Stimulated activated naive B cell treated with anti-CD40 and anti-IgM and Interleukin-4, amounts not matched to agents 10 μg/mL and 1 μg/mL and 100 μg/mL, for 72 hours (primary cell): ENCODE measurements around the gene DCTN5.
"Not testable (repeated sequence)": the region's sequence is repeated elsewhere in the genome, so short reads cannot be mapped to it uniquely, and the experiment has no call there.

ENCODE experiments used
- ATAC-seq, 2 donors: fragments of 150-1000 bp; cut with Tn5 transposase; replicated peaks; 2 replicates each; pipeline ENCODE4 v1.10.0; 2021; ENCODE audit warnings: moderate library complexity in 1 of 2
- DNase-seq: peaks from one replicate; pipeline ENCODE4 v3.0.0; 2021
- H3K27ac Mint-ChIP-seq: one replicate; pipeline ENCODE4 v1.8.0; 2022; ENCODE audit warnings: mild to moderate bottlenecking, mixed read lengths
- H3K27me3 Mint-ChIP-seq, 2 donors: one replicate each; pipeline ENCODE4 v1.8.0; 2022; ENCODE audit warnings: mixed read lengths in 2 of 2
- H3K36me3 Mint-ChIP-seq, 2 donors: one replicate each; pipeline ENCODE4 v1.8.0; 2022; ENCODE audit warnings: mixed read lengths in 2 of 2, mild to moderate bottlenecking in 1 of 2
- H3K4me1 Mint-ChIP-seq, 2 donors: one replicate each; pipeline ENCODE4 v1.8.0; 2022; ENCODE audit warnings: mixed read lengths in 2 of 2, mild to moderate bottlenecking in 1 of 2
- H3K4me3 Mint-ChIP-seq, 2 donors: one replicate each; pipeline ENCODE4 v1.8.0; 2022; ENCODE audit warnings: mild to moderate bottlenecking in 2 of 2, mixed read lengths in 2 of 2, moderate library complexity in 1 of 2
- H3K9me3 Mint-ChIP-seq, 2 donors: one replicate each; pipeline ENCODE4 v1.8.0; 2022; ENCODE audit warnings: mixed read lengths in 2 of 2, mild to moderate bottlenecking in 1 of 2

DCTN5 gene

GRCh38 chr16:23631874-23632273 lies 9.4 kb upstream of the DCTN5 start:
- Mint-ChIP-seq H3K4me1 (peaks cover 8 to 11% of the 10 kb centered on the region in 2 donors), H3K36me3 (peaks cover 42 to 55% of the 10 kb centered on the region in 2 donors)
- DNase-seq, H3K27me3 Mint-ChIP-seq, ATAC-seq, H3K9me3 Mint-ChIP-seq, H3K27ac Mint-ChIP-seq, H3K4me3 Mint-ChIP-seq: not testable (repeated sequence)

- ATAC-seq (no peak), DNase-seq (no peak)
- Mint-ChIP-seq H3K4me1 (peaks cover 2 to 9% of the 10 kb centered on the region in 2 donors), H3K36me3 (peaks cover 34 to 50% of the 10 kb centered on the region in 2 donors), H3K27ac (no peak overlapping the region), H3K27me3 (no peaks in the 10 kb centered on the region), H3K4me3 (no peak overlapping the region), H3K9me3 (no peaks in the 10 kb centered on the region)
These were observed 6.7 kb upstream of the DCTN5 start for GRCh38 chr16:23634461-23635036.

GRCh38 chr16:23635958-23636357 lies 5.3 kb upstream of the DCTN5 start:
- no peak for ATAC-seq
- no peak for DNase-seq
- no peaks in the 10 kb centered on the region for H3K9me3 Mint-ChIP-seq
- H3K27ac Mint-ChIP-seq, result peak overlapping the region; percentile 1
- H3K27me3 Mint-ChIP-seq, result no peaks in the 10 kb centered on the region
- H3K4me3 Mint-ChIP-seq, result no peak overlapping the region
- H3K36me3 Mint-ChIP-seq, result peaks cover 31 to 43% of the 10 kb centered on the region in 2 donors
- H3K4me1 Mint-ChIP-seq, result peaks cover 8 to 12% of the 10 kb centered on the region in 2 donors

GRCh38 chr16:23640615-23640930 lies 693 bp upstream of the DCTN5 start:
- ATAC-seq (peak; percentile 24 to 33), DNase-seq (no peak)
- peak overlapping the region; percentile 95 to 97 for H3K4me3 Mint-ChIP-seq
- peaks cover 19 to 27% of the 10 kb centered on the region in 2 donors for H3K4me1 Mint-ChIP-seq
- H3K27ac Mint-ChIP-seq, result peak overlapping the region; percentile 98
- H3K9me3 Mint-ChIP-seq, result no peaks in the 10 kb centered on the region
- H3K36me3 Mint-ChIP-seq, result peaks cover 15 to 41% of the 10 kb centered on the region in 2 donors
- no peaks in the 10 kb centered on the region for H3K27me3 Mint-ChIP-seq

GRCh38 chr16:23642246-23642774 lies 1.0 kb downstream of the DCTN5 start:
- Mint-ChIP-seq H3K4me1 (peaks cover 21 to 37% of the 10 kb centered on the region in 2 donors), H3K4me3 (peak overlapping the region; percentile 95 to 97), H3K27me3 (no peaks in the 10 kb centered on the region), H3K27ac (peak overlapping the region; percentile 98), H3K36me3 (peaks cover 22 to 45% of the 10 kb centered on the region in 2 donors), H3K9me3 (no peaks in the 10 kb centered on the region)
- ATAC-seq (no peak), DNase-seq (no peak)

- H3K27me3 Mint-ChIP-seq, result no peaks in the 10 kb centered on the region
- peak overlapping the region; percentile 14 to 26 for H3K4me3 Mint-ChIP-seq
- peaks cover 49 to 61% of the 10 kb centered on the region in 2 donors for H3K36me3 Mint-ChIP-seq
- peaks cover 0 to 2% of the 10 kb centered on the region in 2 donors for H3K9me3 Mint-ChIP-seq
- peak overlapping the region; percentile 94 for H3K27ac Mint-ChIP-seq
- H3K4me1 Mint-ChIP-seq, result peaks cover 26 to 51% of the 10 kb centered on the region in 2 donors
- no peak for ATAC-seq
- DNase-seq, result no peak
These were observed 9.6 kb downstream of the DCTN5 start for GRCh38 chr16:23650674-23651416.

GRCh38 chr16:23651943-23652468 lies 10.7 kb downstream of the DCTN5 start:
- Mint-ChIP-seq H3K4me3 (peak overlapping the region; percentile 26 to 64), H3K36me3 (peaks cover 43 to 53% of the 10 kb centered on the region in 2 donors), H3K4me1 (peaks cover 22 to 42% of the 10 kb centered on the region in 2 donors), H3K9me3 (peaks cover 0 to 2% of the 10 kb centered on the region in 2 donors), H3K27me3 (no peaks in the 10 kb centered on the region), H3K27ac (peak overlapping the region; percentile 94)
- ATAC-seq (peak; percentile 94 to 96), DNase-seq (no peak)

- DNase-seq, result no peak
- H3K9me3 Mint-ChIP-seq, result no peaks in the 10 kb centered on the region
- ATAC-seq, result peak; percentile 58 to 61
- H3K27me3 Mint-ChIP-seq, result no peaks in the 10 kb centered on the region
- no peak overlapping the region for H3K4me3 Mint-ChIP-seq
- peaks cover 6 to 7% of the 10 kb centered on the region in 2 donors for H3K4me1 Mint-ChIP-seq
- H3K36me3 Mint-ChIP-seq, result peaks cover 56 to 96% of the 10 kb centered on the region in 2 donors
- H3K27ac Mint-ChIP-seq, result no peak overlapping the region
These were observed 22.7 kb downstream of the DCTN5 start for GRCh38 chr16:23663918-23664317.

- no peaks in the 10 kb centered on the region for H3K27me3 Mint-ChIP-seq
- peaks cover 59 to 94% of the 10 kb centered on the region in 2 donors for H3K36me3 Mint-ChIP-seq
- H3K27ac Mint-ChIP-seq, result no peak overlapping the region
- no peak for ATAC-seq
- no peak for DNase-seq
- H3K4me3 Mint-ChIP-seq, result no peak overlapping the region
- H3K4me1 Mint-ChIP-seq, result peaks cover 25 to 34% of the 10 kb centered on the region in 2 donors
- H3K9me3 Mint-ChIP-seq, result no peaks in the 10 kb centered on the region
These were observed 25.5 kb downstream of the DCTN5 start for GRCh38 chr16:23666571-23667354.

GRCh38 chr16:23667355-23667659 lies 26.0 kb downstream of the DCTN5 start:
- Mint-ChIP-seq H3K27me3 (no peaks in the 10 kb centered on the region), H3K4me1 (peaks cover 26 to 35% of the 10 kb centered on the region in 2 donors), H3K27ac (no peak overlapping the region), H3K4me3 (no peak overlapping the region), H3K9me3 (no peaks in the 10 kb centered on the region), H3K36me3 (peaks cover 58 to 92% of the 10 kb centered on the region in 2 donors)
- ATAC-seq (no peak), DNase-seq (no peak)

- Mint-ChIP-seq H3K27ac (no peak overlapping the region), H3K4me3 (no peak overlapping the region), H3K27me3 (no peaks in the 10 kb centered on the region), H3K9me3 (no peaks in the 10 kb centered on the region), H3K4me1 (peaks cover 26 to 35% of the 10 kb centered on the region in 2 donors), H3K36me3 (peaks cover 60 to 86% of the 10 kb centered on the region in 2 donors)
- ATAC-seq (no peak), DNase-seq (no peak)
These were observed 27.0 kb downstream of the DCTN5 start for GRCh38 chr16:23668225-23668624.

GRCh38 chr16:23668873-23669272 lies 27.6 kb downstream of the DCTN5 start:
- no peaks in the 10 kb centered on the region for H3K9me3 Mint-ChIP-seq
- H3K27me3 Mint-ChIP-seq, result no peaks in the 10 kb centered on the region
- ATAC-seq (no peak), DNase-seq (no peak)
- no peak overlapping the region for H3K27ac Mint-ChIP-seq
- H3K4me3 Mint-ChIP-seq, result no peak overlapping the region
- peaks cover 26 to 35% of the 10 kb centered on the region in 2 donors for H3K4me1 Mint-ChIP-seq
- H3K36me3 Mint-ChIP-seq, result peaks cover 59 to 81% of the 10 kb centered on the region in 2 donors

- Mint-ChIP-seq H3K4me3 (peak overlapping the region; percentile 19), H3K27me3 (no peaks in the 10 kb centered on the region)
- DNase-seq, result peak; percentile 58
These were observed 29.0 kb downstream of the DCTN5 start for GRCh38 chr16:23670137-23670776.

More at GRCh38 chr16:23670137-23670776, 29.0 kb downstream of the DCTN5 start:
- ATAC-seq, result peak; percentile 100
- peaks cover 24 to 35% of the 10 kb centered on the region in 2 donors for H3K4me1 Mint-ChIP-seq
- H3K27ac Mint-ChIP-seq, result no peak overlapping the region
- H3K36me3 Mint-ChIP-seq, result peaks cover 56 to 76% of the 10 kb centered on the region in 2 donors
- no peaks in the 10 kb centered on the region for H3K9me3 Mint-ChIP-seq
